ENCODE results near the gene ENTHD1.

- TF ChIP-seq POLR2A (IDR thresholded peaks at IDR 0.05) (no peak), CTCF (IDR thresholded peaks at IDR 0.05) (no peak)
Observed at GRCh38 chr22:39718206-39718605, 175.4 kb downstream of the ENTHD1 start.

Data from tibial nerve (tissue), 3 donors.